HFF-Myc (cell line): Measurements from ENCODE around the gene GJA5.

Source experiments
- DNase-seq: peaks from one replicate; pipeline ENCODE4 v3.0.0-alpha.2; 2011; ENCODE audit warnings: low read depth; ENCODE audit errors: extremely low read depth
- H3K4me3 ChIP-seq: replicated peaks from 2 replicates; pipeline ENCODE4 v1.5.1; 2011; ENCODE audit warnings: low read depth, mild to moderate bottlenecking, control low read depth, low read length
- TF ChIP-seq, protein P1 (sequence below): IDR thresholded peaks from 2 replicates; pipeline ENCODE4 v1.5.1; 2012; ENCODE audit warnings: mild to moderate bottlenecking, low read depth, low read length, control low read depth; ENCODE audit errors: missing control alignments

GJA5 gene

DNA sequence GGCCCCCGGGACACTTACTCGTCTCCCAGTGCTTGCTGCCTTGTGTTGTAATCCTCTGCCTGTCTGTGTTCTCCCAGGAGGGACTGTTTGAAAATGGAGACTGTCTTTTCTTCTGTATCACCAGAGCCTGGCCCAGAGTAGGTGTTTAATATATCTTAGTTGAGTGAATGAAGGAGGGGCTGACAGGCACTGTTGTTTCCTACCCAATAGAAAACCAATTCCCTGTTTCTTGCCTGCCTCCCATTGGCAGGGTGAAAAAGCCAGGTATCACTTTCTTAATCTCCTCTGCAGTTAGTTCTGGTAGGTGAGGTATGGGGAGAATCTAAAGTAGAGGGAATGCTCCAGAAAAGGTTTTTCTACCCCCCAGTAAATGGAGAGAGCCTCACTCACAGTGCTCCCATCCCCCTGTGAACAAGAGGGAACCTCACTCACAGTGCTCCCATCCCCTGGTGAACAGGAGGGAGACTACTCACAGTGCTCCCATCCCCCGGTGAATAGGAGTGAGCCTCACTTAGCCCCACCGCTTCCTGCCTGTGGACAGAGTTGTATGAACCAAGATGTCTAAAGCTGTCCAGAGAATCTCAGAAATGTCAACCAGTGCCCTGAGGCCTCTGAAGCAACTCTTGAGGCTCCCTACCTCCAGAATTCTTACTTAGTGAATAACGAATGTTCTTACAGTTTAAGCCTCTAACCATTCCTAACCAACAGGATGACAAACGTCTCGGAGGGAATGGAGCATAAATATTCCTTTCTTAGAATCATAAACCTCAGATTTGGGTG lies at the start of gene GJA5:
TSS of gene GJA5 (minus strand) at position 122 of the 780 bp plus-strand sequence. CDS start 1,364 bp downstream, outside the sequence.
- H3K4me3 ChIP-seq = no peak within 1 kb of the TSS
- TF ChIP-seq, protein P1, sequence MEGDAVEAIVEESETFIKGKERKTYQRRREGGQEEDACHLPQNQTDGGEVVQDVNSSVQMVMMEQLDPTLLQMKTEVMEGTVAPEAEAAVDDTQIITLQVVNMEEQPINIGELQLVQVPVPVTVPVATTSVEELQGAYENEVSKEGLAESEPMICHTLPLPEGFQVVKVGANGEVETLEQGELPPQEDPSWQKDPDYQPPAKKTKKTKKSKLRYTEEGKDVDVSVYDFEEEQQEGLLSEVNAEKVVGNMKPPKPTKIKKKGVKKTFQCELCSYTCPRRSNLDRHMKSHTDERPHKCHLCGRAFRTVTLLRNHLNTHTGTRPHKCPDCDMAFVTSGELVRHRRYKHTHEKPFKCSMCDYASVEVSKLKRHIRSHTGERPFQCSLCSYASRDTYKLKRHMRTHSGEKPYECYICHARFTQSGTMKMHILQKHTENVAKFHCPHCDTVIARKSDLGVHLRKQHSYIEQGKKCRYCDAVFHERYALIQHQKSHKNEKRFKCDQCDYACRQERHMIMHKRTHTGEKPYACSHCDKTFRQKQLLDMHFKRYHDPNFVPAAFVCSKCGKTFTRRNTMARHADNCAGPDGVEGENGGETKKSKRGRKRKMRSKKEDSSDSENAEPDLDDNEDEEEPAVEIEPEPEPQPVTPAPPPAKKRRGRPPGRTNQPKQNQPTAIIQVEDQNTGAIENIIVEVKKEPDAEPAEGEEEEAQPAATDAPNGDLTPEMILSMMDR = no peak
- no peak for DNase-seq

DNA sequence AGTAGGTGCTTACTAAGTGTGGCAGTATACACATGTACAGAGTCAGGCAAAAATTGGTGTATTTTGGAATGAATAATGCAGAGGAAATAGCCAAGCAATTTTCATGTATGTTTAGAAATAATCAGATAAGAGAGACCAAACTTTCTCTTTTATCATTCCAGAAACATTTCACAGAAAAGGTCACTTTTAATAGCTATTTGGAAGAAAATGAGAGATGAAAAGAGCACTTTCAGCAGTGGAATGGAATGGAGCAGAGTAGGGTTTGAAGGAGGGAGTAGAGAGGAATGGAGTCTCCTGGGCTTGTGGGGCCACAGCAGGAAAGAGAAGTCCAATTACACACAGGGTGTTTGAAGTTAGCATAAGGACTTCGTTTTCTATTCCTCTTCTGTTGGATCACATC lies 48.8 kb upstream of the GJA5 start:
- no peak overlapping the region for H3K4me3 ChIP-seq
- DNase-seq = no peak
- TF ChIP-seq, protein P1 = no peak

DNA sequence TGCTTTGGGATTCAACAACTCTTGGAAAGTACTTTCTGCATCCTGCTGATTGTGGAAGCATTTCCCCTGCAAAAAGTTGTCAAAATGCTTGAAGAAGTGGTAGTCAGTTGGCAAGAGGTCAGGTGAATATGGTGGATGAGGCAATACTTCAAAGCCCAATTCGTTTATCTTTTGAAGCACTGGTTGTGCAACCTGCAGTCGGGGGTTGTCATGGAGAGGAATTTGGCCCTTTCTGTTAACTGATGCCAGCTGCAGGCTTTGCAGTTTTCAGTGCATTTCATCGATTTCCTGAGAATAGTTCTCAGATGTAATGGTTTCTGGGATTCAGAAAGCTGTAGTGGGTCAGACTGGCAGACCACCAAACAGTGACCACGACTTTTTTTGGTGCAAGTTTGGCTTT lies 47.6 kb upstream of the GJA5 start:
- no peak overlapping the region for H3K4me3 ChIP-seq
- TF ChIP-seq, protein P1 = no peak
- no peak for DNase-seq

DNA sequence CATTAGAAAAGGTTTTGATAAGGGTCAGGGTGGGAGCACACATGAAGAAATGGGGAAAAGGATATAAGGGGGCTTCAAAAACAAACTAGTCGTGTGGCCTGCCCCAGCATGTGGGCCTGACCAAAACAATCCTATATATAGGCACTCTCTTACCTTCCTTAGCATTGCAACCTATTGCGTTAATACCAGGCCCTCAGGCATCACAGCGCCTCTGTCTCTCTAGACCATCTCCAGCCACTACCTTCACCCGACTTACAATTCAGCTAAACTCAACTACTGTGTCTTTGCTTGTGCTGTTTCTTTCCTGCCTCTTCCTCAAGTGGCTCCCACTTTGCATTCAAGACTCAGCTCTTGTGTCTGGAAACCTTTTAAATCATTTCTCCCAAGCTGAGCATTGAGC lies 47.0 kb upstream of the GJA5 start:
- no peak overlapping the region for H3K4me3 ChIP-seq
- TF ChIP-seq, protein P1 = no peak
- no peak for DNase-seq

DNA sequence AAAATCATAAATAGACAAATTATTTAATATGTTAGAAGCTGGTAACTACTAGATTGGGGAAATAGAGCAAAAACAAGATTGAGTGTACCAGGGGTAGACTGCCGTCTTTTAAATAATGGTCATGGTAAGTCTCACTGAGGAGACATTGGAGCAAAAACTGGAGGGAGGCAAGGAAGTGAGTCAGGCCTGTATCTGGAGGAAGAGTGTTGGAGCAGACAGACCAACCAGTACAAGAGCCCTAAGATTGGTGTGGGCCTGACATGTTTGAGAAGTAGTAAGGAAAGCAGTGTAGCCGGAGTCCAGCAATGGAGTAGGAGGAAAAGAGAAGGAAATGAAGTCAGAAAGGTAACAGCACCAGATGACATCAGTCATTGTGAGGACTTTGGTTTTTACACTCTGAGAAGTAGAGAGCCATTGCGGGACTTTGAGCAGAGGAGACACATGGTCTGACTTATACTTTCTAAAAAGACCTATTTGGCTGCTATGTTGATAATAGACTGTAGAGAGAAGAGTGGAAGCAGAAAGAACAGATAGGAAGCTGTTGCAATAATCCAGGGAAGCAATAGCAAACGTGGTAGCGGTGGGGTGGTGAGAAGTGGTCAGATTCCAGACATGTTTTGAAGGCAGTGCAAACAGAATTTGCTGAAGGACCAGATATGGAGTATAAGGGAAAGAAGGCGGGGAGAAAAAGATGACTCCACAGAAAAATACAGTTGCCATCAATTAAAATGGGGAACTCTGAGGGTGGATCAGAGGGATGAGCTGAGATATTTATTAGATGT lies 44.7 kb upstream of the GJA5 start:
- H3K4me3 ChIP-seq = no peak overlapping the region
- TF ChIP-seq, protein P1 = no peak
- DNase-seq = no peak

DNA sequence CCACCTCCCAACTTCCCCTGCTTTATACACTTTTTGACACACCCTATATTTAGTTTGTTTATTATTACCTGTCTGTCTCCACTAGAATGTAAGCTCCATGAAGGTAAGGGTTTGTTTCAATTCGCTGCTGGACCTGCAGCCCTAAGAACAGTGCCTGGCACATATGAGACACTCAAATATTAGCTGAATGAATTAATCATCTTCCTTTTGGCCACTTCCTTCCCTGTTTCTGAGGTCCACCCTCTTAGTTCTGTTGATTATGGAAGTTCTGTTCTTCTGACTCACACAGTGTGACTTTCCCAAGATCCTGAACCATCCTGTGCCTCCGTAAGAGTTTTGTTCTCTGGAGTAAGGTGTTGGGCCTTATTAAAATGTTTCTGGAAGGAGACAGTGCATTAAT lies 40.4 kb upstream of the GJA5 start:
- TF ChIP-seq, protein P1 = no peak
- DNase-seq = no peak
- H3K4me3 ChIP-seq = no peak overlapping the region
